ENCODE measurements around the gene MYO5B.
A peak's percentile ranks its signal among the peaks of the same experiment; 100 is the strongest.
"Not testable (repeated sequence)": the region's sequence is repeated elsewhere in the genome, so short reads cannot be mapped to it uniquely, and the experiment has no call there.

The MYO5B gene

GRCh38 chr18:49813319-49814146 is 381.4 kb downstream of the MYO5B start, which contains the start of gene ACAA2:
TSS of gene ACAA2 (minus strand) at chr18:49813533. CDS start at chr18:49813484, 49 bp downstream.
- FAIRE-seq (no peak), DNase-seq (ENCODE audit: insufficient read length, low spot score) (peak; percentile 67)
- TF ChIP-seq POLR2A (IDR thresholded peaks at IDR 0.05; ENCODE audit: low read depth, low read length) = peak; percentile 55

- no peak for FAIRE-seq
- no peak for DNase-seq (ENCODE audit: insufficient read length, low spot score)
- no peak for TF ChIP-seq POLR2A (IDR thresholded peaks at IDR 0.05; ENCODE audit: low read depth, low read length)
These were observed 382.0 kb downstream of the MYO5B start for GRCh38 chr18:49813069-49813318.

GRCh38 chr18:49812286-49813068 is 382.5 kb downstream of the MYO5B start:
- DNase-seq (ENCODE audit: insufficient read length, low spot score) (no peak), FAIRE-seq (no peak)
- no peak for TF ChIP-seq POLR2A (IDR thresholded peaks at IDR 0.05; ENCODE audit: low read depth, low read length)

GRCh38 chr18:49811151-49811938 is 383.6 kb downstream of the MYO5B start:
- DNase-seq (ENCODE audit: insufficient read length, low spot score) = no peak
- FAIRE-seq = no peak
- TF ChIP-seq POLR2A (IDR thresholded peaks at IDR 0.05; ENCODE audit: low read depth, low read length) = no peak

GRCh38 chr18:49808553-49809191 is 386.3 kb downstream of the MYO5B start:
- FAIRE-seq; DNase-seq (ENCODE audit: insufficient read length, low spot score): not testable (repeated sequence)

GRCh38 chr18:49804096-49804495 is 390.9 kb downstream of the MYO5B start:
- no peak for TF ChIP-seq POLR2A (IDR thresholded peaks at IDR 0.05; ENCODE audit: low read depth, low read length)
- DNase-seq (ENCODE audit: insufficient read length, low spot score) = no peak
- no peak for FAIRE-seq

- no peak for DNase-seq (ENCODE audit: insufficient read length, low spot score)
- TF ChIP-seq POLR2A (IDR thresholded peaks at IDR 0.05; ENCODE audit: low read depth, low read length) = no peak
- no peak for FAIRE-seq
These were observed 392.3 kb downstream of the MYO5B start for GRCh38 chr18:49802623-49803022.

GRCh38 chr18:49800491-49800890 is 394.5 kb downstream of the MYO5B start:
- FAIRE-seq; DNase-seq (ENCODE audit: insufficient read length, low spot score): not testable (repeated sequence)

GRCh38 chr18:49799806-49800205 is 395.1 kb downstream of the MYO5B start:
- not testable (repeated sequence) for FAIRE-seq; DNase-seq (ENCODE audit: insufficient read length, low spot score)

GRCh38 chr18:49798001-49798400 is 396.9 kb downstream of the MYO5B start:
- no peak for TF ChIP-seq POLR2A (IDR thresholded peaks at IDR 0.05; ENCODE audit: low read depth, low read length)
- FAIRE-seq (no peak), DNase-seq (ENCODE audit: insufficient read length, low spot score) (no peak)

GRCh38 chr18:49795612-49796552 is 399.1 kb downstream of the MYO5B start:
- DNase-seq (ENCODE audit: insufficient read length, low spot score) = no peak
- TF ChIP-seq POLR2A (IDR thresholded peaks at IDR 0.05; ENCODE audit: low read depth, low read length) = no peak
- no peak for FAIRE-seq

GRCh38 chr18:49794743-49795142 is 400.2 kb downstream of the MYO5B start:
- DNase-seq (ENCODE audit: insufficient read length, low spot score) (no peak), FAIRE-seq (no peak)
- no peak for TF ChIP-seq POLR2A (IDR thresholded peaks at IDR 0.05; ENCODE audit: low read depth, low read length)

GRCh38 chr18:49789560-49790134 is 405.3 kb downstream of the MYO5B start:
- DNase-seq (ENCODE audit: insufficient read length, low spot score); FAIRE-seq: not testable (repeated sequence)

Measured in H54 (cell line).